ENCODE results near the gene MYH11.

GRCh38 chr16:15747937-15748336 lies 108.9 kb downstream of the MYH11 start:
- TF ChIP-seq TEAD4 (IDR thresholded peaks at IDR 0.05) = no peak
- TF ChIP-seq MAX (IDR thresholded peaks at IDR 0.05) = no peak
- TF ChIP-seq CREB1 (IDR thresholded peaks at IDR 0.05; ENCODE audit: low read depth) = no peak
- no peak for TF ChIP-seq RAD21 (IDR thresholded peaks at IDR 0.05; ENCODE audit: low read depth)
- no peak for TF ChIP-seq CEBPB (IDR thresholded peaks at IDR 0.05)
- TF ChIP-seq REST (IDR thresholded peaks at IDR 0.05; ENCODE audit: low read depth) = no peak
- TF ChIP-seq TAF1 (IDR thresholded peaks at IDR 0.05; ENCODE audit: low read depth) = no peak
- no peak for TF ChIP-seq EP300 (IDR thresholded peaks at IDR 0.05; ENCODE audit: borderline replicate concordance)
- TF ChIP-seq ZBTB7A (IDR thresholded peaks at IDR 0.05; ENCODE audit: low read depth) = no peak
- TF ChIP-seq, protein P1, sequence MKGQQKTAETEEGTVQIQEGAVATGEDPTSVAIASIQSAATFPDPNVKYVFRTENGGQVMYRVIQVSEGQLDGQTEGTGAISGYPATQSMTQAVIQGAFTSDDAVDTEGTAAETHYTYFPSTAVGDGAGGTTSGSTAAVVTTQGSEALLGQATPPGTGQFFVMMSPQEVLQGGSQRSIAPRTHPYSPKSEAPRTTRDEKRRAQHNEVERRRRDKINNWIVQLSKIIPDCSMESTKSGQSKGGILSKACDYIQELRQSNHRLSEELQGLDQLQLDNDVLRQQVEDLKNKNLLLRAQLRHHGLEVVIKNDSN (IDR thresholded peaks at IDR 0.05) = no peak
- no peak for TF ChIP-seq TCF12 (IDR thresholded peaks at IDR 0.05; ENCODE audit: low read depth)
- TF ChIP-seq YY1 (IDR thresholded peaks at IDR 0.05; ENCODE audit: low read depth) = no peak
- TF ChIP-seq EGR1 (IDR thresholded peaks at IDR 0.05) = no peak

Data from Ishikawa (cell line).